Stimulated activated CD8-positive, alpha-beta memory T cell treated with anti-CD3 and anti-CD28 coated beads, Interleukin-4, amount 100 ng/mL, for 4 hours (primary cell): ENCODE measurements around the gene ERAL1.
A peak's percentile ranks its signal among the peaks of the same experiment; 100 is the strongest.
"Not testable (repeated sequence)": the region's sequence is repeated elsewhere in the genome, so short reads cannot be mapped to it uniquely, and the experiment has no call there.

ENCODE experiments used
- DNase-seq, 2 donors: peaks; one replicate each; pipeline ENCODE4 v3.0.0-alpha.2; 2020; ENCODE audit warnings: low read depth in 2 of 2, low spot score in 1 of 2

ERAL1 gene

DNA sequence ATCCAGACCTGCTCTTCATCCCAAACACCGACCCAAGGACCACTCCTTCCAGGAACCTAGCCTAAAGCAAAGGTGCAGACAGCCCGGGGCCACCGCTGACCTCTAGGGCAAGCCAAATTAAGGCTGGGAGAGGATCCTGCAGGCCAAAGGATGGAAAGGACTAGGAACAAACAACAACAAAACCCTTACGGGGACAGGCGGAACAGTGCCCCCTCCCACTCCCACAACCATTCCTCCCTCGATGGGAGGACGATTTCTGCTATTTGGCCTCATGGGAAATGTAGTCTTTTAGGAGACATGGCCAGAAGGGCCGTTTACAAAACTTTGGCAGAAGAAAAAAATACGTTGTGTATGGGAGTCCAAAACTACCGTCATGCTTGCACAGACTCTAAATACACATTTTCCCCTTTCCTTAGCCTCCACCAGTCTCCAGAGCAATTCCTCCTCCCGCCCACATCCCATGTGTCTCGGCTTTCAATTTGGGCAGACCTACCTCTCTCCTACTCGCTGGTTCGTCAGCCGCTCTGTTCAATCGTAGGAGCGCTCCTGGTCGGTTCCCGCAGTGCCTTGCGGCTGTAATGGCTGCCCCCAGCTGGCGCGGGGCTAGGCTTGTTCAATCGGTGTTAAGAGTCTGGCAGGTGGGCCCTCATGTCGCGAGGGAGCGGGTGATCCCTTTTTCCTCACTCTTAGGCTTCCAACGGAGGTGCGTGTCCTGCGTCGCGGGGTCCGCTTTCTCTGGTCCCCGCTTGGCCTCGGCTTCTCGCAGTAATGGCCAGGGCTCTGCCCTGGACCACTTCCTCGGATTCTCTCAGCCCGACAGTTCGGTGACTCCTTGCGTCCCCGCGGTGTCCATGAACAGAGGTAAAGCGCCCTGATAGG lies at the start of gene ERAL1:
ERAL1 (plus strand) TSS at position 560 of the 879 bp plus-strand sequence; CDS start at position 579, 19 bp downstream.
- peak; percentile 62 to 68 for DNase-seq

DNA sequence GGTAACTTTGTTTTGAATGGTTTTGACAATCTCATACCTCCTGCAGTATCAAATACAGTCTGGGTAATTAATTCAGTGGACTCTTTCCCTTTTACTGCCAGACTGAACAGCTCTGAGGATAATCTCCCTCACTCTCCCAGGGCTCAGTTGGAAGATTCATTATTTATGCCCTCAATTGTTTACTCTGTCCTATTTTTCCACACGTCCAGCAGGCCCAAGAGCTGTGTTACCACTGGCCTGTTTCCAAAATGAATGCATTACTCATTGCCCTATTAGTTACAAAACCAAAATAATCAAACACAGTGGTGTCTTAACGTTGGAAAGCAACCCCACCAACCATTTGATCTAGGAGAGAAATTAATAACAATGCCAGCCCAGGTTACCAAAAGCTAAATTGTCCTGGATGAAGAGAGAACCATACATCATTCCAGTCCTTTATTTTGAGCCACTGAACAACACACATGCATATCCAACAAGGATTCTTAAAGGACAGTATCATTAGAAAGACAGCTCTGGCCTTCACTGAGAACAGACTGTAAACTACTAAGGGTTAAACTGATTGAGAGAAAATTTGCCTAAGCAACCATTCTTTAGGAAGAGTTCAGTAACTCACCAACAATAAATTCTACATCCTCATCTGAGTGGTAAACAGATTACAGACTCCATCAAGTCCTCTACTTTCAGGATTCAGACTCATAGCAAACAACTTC lies 46.7 kb upstream of the ERAL1 start:
- DNase-seq: no peak

DNA sequence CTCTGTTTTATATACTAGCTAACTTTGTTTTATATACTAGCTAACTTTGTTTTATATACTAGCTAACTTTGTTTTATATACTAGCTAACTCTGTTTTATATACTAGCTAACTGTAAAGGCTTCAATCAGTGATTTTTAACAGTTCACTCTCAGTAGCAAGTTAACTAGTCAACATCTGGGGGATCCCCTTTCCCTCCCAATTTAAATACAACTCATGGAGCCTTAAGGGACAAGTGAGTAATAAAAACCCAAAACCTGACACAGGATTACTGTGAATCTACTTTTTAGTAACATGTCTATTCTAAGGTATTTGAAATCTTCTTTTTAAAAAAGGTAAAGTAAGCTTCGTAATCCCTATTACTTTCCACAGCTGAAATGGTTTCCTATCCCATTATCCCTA lies 44.4 kb upstream of the ERAL1 start:
- DNase-seq: no peak

DNA sequence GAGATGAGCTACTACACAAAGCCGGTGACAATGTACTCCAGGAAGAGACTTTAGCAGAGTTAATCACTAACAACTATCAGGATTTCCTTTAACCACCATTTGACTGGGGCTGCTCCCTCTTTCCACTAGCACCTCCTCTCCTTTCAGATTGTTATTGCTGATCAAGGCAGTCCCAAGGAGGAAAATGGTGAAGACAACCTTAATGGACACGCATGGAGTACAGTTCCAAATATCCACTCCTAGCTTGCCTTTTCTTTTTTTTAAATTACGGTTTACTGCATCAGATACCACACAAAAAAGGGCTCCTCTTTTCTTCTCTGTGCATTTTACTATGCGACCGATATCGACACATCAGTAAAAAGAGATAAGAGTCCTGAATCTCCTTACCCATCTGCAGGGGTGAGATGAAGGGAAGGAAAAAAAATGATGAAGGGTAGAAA lies 43.1 kb upstream of the ERAL1 start:
- DNase-seq: no peak

DNA sequence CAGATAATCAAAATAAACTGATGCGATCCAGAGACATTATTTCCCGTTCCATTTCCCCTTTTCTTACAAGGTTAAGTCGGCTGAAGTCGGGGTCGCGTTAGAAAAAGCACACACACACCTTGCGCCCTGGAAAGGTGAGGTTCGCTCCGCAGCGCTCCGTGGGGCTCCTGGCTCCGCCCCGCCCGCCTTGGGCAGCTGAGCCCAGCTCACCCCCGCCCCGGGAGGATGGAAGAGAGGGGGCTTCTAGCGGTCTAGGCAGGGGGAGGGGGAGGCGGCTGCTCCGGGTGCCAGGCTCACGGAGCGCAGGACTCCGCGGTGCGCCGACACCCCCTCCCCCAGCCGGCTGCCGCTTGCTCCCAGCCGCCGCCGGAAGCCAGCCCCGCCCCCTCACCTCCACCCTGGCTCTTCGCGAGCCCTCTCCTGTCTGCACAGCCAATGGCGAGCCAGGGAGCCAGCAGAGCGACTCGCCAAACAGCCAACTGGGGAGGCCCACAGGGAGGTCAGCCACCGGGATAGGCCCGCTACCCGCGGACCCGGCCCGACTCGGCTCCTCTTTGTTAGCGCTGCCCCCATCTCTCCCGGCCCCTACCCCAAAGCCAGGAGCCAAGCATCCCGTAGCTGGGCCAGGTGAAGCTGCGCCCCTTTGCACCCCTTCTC lies 42.6 kb upstream of the ERAL1 start:
- peak; percentile 77 to 93 for DNase-seq

DNA sequence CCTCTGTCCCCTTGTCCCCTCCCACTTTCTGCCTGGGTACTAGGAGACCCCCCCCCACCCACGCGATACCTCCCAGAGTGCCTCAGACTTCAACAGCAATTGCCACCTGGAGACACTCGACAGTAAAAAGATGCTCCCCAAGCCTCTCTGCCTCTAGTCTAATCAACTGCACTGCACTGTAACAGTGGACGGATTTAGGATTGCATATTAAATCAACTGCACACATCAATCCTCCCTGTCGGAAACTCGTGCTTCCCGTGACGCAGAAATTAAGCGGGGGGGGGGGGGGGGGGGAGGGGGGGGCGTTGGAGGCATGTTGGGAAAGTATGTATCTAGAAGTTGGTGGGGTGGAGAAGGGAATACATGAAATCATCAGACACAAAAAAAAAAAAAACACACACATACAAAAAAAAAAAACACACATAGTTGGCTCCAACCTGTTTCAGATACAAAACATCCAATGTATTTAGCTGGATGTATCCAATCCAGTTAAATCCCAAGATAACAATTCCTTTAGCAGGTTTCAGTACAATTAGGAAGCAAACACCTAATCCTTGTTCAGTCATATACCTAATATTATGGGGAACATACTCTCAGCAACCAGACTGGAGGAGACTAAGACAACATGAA lies 42.0 kb upstream of the ERAL1 start:
- DNase-seq: no peak

DNA sequence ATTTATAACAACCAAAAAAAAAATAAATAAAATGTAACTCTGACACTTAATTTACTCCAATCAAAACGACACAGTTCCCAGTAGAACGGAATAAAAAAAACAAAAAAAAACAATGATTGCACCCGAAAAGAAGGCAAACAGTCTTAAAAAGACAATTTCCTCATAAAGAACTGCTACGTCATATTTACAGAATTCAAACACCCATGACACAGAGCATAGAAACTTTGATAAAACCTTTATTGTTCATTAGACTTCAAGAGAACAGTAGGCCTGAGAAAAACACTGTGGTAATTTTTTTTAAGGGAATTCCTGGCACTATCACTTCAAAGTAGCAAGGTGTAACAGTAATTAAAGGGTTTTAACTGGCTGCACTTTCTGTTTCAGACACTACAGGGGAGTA lies 38.3 kb upstream of the ERAL1 start:
- DNase-seq: no peak

DNA sequence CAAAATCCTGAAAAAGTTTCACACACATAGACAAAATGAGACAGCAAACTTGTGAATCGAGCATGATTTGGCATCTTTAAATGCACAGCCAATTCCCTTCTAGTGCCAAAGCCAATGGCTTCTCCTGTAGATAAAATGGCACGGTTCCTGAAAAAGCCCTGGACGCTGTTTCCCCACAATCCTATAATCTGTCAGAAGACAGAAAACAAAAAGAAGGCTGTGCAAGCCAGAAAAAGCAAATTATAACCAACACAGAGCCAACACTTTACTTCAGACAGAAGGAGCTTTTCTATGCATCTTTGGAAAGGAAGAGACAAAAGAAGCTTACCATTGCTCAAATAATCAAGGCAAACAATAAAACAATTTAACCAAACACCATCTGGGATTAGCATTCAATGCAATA lies 36.0 kb upstream of the ERAL1 start:
- DNase-seq: no peak

DNA sequence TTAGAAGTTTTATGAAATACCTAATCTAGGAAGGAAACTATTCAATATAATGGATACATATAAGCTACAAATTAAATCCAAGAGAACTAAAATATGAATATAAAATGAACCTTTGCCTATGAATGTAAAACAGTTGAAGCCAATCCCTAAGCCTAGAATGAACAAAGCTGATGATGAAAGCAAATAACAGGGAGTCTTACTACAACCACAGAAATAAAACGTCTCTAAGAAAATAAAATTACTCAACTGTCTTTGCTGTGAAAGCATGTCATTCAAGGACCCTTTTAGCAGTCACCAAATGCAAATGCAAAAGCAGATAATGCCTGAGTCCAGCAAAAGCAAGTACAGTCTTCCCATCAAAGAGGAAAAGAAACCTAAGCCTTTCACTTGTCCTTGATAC lies 35.2 kb upstream of the ERAL1 start:
- no peak for DNase-seq

DNA sequence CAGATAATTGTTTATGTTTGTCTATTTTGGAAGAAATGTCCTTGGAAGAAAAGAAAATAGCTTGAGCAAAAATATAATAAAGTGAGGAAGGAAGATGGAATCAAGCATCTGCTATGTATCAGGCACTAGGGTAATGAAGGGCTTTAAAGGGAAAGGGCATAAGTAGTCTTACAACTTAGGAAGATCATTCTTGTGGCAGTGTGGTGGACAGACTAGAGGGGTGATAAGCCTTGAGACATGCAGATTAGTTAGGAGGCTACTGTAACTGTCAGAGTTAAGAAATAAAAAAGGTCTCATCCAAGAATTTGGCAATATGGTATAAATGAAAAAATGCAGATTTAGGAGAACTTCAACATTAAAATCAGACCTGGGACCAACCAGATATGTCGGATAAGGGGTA lies 27.1 kb upstream of the ERAL1 start:
- DNase-seq: no peak

DNA sequence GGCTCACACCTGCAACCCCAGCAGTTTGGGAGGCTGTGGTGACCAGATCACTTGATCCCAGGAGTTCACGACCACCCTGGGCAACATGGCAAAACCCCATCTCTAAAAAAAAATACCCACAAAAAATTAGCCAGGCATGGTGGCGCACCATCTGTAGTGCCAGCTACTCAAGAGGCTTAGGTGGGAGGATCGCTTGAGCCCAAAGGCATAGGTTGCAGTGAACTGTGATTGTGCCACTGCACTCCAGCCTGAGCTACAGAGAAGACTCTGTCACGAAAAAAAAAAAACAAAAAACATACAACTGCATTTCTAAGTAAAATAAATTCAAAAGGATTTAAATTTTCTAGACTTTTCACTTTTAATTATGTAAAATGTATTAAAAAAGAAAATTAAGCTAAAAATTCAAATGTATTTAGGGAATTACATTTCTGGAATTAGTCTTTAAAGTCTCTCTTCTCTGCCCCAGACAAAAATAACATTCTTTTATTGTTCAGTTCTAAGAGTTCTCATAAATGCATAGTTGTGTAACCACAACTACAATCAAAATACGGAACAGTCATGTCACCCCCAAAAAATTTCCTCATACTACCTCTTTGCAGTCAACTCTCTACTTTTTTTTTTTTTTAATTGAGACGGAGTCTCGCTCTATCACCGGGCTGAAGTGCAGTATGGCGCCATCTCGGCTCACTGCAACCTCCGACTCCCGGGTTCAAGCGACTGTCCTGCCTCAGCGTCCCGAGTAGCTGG lies 26.3 kb upstream of the ERAL1 start:
- no peak for DNase-seq

DNA sequence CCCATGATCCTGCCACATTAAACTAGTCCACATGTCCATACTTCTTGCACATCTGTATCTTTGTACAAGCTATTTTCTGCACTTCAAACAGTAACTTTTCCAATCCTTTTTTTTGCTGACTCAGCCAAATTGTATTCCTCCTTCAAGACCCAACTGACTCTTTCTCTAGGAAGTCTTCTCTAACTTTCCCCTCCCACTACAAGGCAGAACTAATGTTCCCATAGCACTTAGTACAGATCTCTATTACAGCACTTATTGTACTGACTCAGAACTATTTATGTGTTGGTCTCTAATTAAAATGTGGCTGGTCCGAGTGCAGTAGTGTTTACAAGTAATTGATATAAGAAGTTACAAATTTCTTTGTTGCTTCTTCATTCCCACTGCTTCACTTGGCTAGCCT lies 20.4 kb upstream of the ERAL1 start:
- no peak for DNase-seq

DNA sequence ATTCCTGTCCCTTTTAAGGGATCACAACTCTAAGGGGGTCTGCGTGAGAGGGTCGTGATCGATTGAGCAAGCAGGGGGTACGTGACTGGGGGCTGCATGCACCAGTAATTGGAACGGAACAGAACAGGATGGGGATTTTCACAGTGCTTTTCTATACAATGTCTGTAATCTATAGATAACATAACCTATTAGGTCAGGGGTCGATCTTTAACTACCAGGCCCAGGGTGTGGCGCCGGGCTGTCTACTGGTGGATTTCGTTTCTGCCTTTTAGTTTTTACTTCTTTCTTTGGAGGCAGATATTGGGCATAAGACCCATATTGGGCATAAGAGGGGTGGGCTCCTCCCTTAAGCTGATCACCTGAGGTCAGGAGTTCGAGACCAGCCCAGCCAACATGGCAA lies 18.3 kb upstream of the ERAL1 start:
- not testable (repeated sequence) for DNase-seq

DNA sequence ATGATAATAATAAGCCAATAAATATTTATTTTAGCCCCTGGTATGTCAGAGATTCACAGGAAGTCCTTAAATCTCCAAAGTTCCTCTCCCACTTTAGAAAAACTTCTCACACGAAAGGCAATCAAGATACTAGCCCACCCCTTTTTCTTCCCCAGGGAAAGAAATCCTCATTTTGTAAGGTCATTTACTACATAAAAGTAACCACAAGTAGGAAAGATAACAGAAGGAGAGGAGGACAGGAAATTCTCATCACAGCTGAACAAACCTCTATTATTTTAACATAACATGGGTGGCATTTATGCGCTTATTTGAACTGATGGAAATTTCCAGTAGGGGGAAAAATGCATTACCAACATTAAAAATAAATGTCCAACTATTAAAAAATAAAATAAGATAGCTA lies 15.6 kb upstream of the ERAL1 start:
- DNase-seq: no peak

DNA sequence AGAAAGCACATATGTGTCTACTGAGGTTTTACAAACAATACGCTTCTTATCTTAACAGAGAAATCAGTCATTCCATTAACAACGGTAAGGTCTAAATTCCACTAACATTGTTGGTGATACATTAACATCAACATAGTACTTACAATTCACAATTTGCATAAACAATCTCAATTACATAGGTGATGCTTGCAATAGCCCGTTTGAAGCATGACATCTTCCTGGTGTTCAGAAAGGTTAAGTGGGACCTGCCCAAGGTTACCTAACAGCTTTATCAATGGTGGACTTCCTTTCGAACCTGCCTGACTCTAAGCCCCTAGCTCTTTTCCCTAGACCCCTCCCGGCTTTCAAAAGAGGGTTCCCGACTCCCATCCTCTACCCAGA lies 12.9 kb upstream of the ERAL1 start:
- no peak for DNase-seq

DNA sequence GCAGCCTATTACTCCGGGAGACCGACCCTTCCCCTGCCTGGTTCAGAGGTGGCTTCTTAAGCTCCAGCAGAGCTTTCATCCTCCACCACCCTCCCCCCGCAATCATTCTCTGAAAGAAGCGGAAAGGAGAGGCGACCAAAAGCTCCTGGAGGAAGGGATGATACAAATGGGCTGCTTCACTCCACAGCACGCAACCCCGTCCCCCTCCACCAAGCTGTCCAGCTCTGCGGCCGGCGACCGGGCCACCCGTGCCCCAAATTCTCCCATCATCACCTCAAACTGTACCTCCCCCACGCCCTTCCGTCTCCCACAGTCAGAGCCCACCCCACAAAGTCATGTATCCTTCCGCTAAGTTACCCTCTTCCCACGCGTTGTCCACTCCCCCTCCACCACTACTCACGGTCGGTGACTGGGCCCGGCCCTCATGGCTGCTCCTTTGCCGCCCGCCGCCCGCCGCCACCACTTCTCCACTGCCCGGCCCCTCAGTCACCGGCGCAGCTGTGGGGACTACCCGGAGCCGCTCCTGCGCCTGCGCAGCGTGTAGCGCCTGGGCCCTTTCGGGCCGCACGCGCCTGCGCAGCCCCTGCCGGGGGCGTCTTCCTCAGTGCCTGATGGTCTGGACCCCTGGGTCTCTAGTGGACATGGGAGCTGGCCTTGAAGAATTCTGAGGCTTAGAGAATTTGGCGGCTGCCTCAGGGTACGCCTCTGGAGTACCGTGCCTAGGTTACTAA lies 12.4 kb upstream of the ERAL1 start, which contains the start of gene FAM222B:
FAM222B (minus strand) TSS at position 509 of the 731 bp plus-strand sequence. CDS start 76,123 bp downstream, outside the sequence.
- peak; percentile 55 to 69 for DNase-seq

DNA sequence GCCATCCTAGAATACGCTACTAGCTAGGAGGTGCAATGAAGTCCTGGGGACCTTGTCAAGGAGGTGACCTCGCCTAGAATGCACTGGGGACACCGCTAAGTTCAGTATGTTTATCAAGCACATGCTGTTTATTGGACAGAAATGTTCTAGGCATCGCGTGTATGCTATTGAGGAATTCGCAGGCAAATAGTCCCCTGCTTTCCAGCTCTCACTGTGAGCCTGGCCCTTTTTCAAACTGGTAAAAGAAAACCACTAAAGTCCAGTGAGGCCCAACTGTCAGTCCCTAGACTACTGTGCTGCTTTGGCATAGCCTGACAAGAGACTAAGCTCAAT lies 11.0 kb upstream of the ERAL1 start:
- DNase-seq: no peak

DNA sequence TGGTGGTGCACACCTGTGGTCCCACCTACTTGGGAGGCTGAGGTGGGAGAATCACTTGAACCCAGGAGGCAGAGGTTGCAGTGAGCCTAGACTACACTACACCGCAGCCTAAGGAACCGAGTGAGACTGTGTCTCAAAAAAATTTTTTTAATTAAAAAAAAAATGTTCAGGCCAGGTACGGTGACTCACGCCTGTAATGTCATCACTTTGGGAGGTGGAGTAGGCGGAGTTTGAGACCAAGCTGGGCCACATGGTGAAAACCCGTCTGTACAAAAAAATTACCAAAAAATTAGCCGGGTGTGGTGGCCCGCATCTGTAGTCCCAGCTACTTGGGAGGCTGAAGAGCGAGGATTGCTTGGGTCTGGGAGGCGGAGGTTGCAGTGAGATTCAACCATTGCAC lies 8.6 kb upstream of the ERAL1 start:
- DNase-seq: no peak

DNA sequence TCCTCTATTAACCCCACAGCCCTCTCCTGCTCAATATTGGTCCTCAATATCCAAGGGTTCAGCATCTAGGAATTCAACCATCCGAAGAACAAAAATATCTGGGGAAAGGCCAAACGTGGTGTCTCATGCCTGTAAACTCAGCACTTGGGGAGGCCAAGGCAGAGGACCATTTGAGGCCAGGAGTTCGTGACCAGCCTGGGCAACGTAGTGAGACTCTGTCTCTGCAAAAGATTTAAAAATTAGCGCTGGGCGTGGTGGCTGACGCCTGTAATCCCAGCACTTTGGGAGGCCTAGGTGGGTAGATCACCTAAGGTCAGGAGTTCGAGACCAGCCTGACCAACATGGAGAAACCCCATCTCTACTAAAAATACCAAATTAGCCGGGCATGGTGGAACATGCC lies 8.1 kb upstream of the ERAL1 start:
- DNase-seq: not testable (repeated sequence)

DNA sequence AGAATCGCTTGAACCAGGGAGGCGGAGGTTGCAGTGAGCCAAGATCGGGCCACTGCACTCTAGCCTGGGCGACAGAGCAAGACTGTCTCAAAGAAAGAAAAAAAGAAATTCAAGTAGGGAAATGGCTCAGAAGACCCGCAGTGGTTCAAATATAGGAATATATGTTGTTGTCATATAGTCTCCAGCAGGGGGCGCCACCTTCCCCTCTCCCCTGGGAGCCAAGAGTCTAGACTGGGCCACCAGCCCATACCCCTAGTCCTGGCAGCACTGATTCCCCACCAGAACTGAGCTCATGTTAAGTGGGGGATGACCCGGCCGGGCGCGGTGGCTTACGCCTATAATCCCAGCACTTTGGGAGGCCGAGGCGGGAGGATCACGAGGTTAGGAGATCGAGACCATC lies 6.1 kb upstream of the ERAL1 start:
- peak; percentile 15 to 30 for DNase-seq
